ENCODE measurements around the gene PASK.

Gene PASK

GRCh38 chr2:241126201-241126611, 23.1 kb downstream of the PASK start:
- in situ Hi-C loops (cut with HindIII; ENCODE audit: low pct_unique_long_range_greater_than_20kb, low sequenced_read_pairs) = no loop called here
- no peak for DNase-seq (ENCODE audit: low read depth in 1 of 2, low spot score in 1 of 2)
- no peak for TF ChIP-seq JUND (IDR thresholded peaks at IDR 0.05; ENCODE audit: low read depth)

DNA sequence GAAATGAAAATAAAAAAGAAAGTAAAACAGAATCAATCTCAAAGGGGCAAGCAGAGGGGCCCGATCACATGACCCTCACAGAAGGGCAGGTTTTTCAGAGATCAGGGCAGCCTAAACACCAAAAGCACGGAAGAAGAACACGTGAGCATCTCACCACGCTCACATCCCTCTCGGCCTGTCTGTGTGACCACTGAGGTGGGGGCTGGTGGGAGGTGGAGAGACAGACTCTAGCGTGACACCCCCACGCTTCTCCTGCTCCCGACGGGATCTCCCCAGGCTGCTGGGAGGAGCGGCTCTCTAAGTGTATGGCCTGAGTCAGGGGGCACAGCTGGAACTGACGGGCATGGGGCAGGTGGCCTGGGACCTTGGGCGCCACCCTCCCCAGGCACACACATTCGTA, 23.6 kb downstream of the PASK start:
- in situ Hi-C loops (cut with HindIII; ENCODE audit: low pct_unique_long_range_greater_than_20kb, low sequenced_read_pairs) = no loop called here
- TF ChIP-seq JUND (IDR thresholded peaks at IDR 0.05; ENCODE audit: low read depth) = no peak
- no peak for DNase-seq (ENCODE audit: low read depth in 1 of 2, low spot score in 1 of 2)

- in situ Hi-C loops (cut with HindIII; ENCODE audit: low pct_unique_long_range_greater_than_20kb, low sequenced_read_pairs) = no loop called here
- TF ChIP-seq JUND (IDR thresholded peaks at IDR 0.05; ENCODE audit: low read depth) = no peak
- no peak for DNase-seq (ENCODE audit: low read depth in 1 of 2, low spot score in 1 of 2)
Observed at GRCh38 chr2:241123816-241124536, 25.3 kb downstream of the PASK start.

DNA sequence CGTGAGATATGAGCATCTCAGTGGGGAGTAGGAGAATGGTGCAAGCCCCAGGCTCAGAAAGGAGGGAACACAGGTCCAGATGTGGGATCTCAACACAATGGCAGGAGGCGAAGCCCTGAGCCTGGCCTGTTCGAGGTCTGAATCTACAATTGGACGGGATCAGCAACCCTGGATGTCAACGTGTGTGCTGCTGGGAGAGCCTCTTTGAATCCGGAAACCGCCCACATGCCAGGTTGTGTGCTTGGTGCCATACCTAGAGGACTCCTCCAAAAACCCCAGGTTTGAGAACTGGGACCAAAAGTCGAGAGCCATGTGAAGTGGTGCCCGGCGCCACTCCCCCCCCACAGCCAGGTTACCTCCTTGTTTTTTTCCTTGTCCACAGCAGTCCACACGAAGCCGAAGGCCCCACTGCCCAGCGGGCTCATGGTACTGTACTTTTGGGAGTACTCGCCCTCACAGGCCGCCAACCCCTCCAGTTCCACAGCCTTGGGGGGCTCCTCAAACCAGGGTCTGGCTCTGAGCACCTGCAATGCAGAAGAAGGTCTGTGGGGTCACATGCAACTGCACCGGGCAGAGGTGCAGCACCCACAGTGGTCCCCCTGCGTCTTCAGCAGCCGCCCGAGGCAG, 26.8 kb downstream of the PASK start:
- no peak for TF ChIP-seq JUND (IDR thresholded peaks at IDR 0.05; ENCODE audit: low read depth)
- in situ Hi-C loops (cut with HindIII; ENCODE audit: low pct_unique_long_range_greater_than_20kb, low sequenced_read_pairs) = no loop called here

DNA sequence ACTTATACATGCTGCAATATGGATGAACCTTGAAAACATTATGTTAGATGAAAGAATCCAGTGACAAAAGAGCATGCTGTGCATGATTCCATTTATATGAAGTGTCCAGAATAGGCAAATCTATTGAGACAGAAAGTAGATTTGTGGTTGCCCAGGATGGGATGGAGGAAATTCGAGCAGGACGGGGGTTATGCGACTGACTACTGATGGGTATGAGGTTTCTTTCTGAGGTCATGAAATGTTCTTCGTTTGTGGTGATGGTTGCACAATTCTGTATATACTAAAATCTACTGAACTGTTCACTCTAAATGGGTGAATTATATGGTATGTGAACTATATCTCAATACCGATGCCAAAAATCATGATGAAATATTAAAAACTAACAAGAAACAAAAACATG, 28.3 kb downstream of the PASK start:
- in situ Hi-C loops (cut with HindIII; ENCODE audit: low pct_unique_long_range_greater_than_20kb, low sequenced_read_pairs) = no loop called here
- no peak for DNase-seq (ENCODE audit: low read depth in 1 of 2, low spot score in 1 of 2)

More for the DNA sequence above, 26.8 kb downstream of the PASK start:
- no peak for DNase-seq (ENCODE audit: low read depth in 1 of 2, low spot score in 1 of 2)

GRCh38 chr2:241120440-241120839, 28.8 kb downstream of the PASK start:
- DNase-seq (ENCODE audit: low read depth in 1 of 2, low spot score in 1 of 2) = no peak
- in situ Hi-C loops (cut with HindIII; ENCODE audit: low pct_unique_long_range_greater_than_20kb, low sequenced_read_pairs) = no loop called here
- TF ChIP-seq JUND (IDR thresholded peaks at IDR 0.05; ENCODE audit: low read depth) = no peak

More for the DNA sequence above, 28.3 kb downstream of the PASK start:
- TF ChIP-seq JUND (IDR thresholded peaks at IDR 0.05; ENCODE audit: low read depth) = no peak

GRCh38 chr2:241118737-241119505, 30.4 kb downstream of the PASK start:
- no peak for DNase-seq (ENCODE audit: low read depth in 1 of 2, low spot score in 1 of 2)
- TF ChIP-seq JUND (IDR thresholded peaks at IDR 0.05; ENCODE audit: low read depth) = no peak
- in situ Hi-C loops (cut with HindIII; ENCODE audit: low pct_unique_long_range_greater_than_20kb, low sequenced_read_pairs) = no loop called here

- no peak for TF ChIP-seq JUND (IDR thresholded peaks at IDR 0.05; ENCODE audit: low read depth)
- no peak for DNase-seq (ENCODE audit: low read depth in 1 of 2, low spot score in 1 of 2)
- in situ Hi-C loops (cut with HindIII; ENCODE audit: low pct_unique_long_range_greater_than_20kb, low sequenced_read_pairs) = no loop called here
Observed at GRCh38 chr2:241116606-241117560, 32.4 kb downstream of the PASK start.

GRCh38 chr2:241115361-241115760, 33.9 kb downstream of the PASK start:
- TF ChIP-seq JUND (IDR thresholded peaks at IDR 0.05; ENCODE audit: low read depth) = no peak
- no peak for DNase-seq (ENCODE audit: low read depth in 1 of 2, low spot score in 1 of 2)
- in situ Hi-C loops (cut with HindIII; ENCODE audit: low pct_unique_long_range_greater_than_20kb, low sequenced_read_pairs) = no loop called here

DNA sequence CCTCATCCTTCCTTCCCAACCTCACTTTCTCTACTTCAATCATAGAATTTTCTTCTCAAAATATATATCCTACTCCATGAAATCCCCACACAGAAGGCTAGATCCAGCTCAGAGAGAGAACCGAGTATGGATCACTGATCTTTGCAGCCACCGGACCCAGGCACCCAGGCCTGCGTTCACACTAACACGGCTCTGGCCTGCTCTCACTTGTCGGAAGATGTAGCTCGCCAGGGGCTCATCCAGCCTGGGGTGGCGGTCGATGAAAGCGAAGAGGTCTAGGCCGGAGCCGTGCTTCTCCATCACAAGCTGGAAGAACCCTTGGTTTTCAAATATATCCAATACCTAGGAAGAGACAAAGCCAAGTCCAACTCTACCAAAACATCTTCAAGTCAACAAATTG, 34.4 kb downstream of the PASK start:
- no peak for DNase-seq (ENCODE audit: low read depth in 1 of 2, low spot score in 1 of 2)
- no peak for TF ChIP-seq JUND (IDR thresholded peaks at IDR 0.05; ENCODE audit: low read depth)
- in situ Hi-C loops (cut with HindIII; ENCODE audit: low pct_unique_long_range_greater_than_20kb, low sequenced_read_pairs) = no loop called here

DNA sequence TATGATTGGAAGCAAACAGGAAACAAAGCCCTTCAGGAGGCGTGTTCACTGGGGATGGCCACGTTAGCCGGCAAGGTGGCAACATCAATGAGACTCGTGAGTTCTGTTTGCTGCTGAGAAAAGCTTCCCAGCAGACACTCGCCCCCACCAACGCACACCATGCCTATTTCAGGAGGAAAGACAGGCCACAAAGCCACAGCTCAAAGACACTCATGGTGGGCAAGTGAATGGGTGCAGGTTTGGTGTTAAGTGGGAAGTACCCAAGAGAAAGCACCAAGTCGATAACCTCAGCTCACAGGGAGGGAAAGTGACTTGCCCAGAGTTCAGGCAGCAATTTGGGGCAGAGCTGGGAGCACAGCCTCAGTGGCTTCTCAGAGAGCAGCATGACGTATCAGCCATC, 36.7 kb downstream of the PASK start:
- in situ Hi-C loops (cut with HindIII; ENCODE audit: low pct_unique_long_range_greater_than_20kb, low sequenced_read_pairs) = no loop called here

DNA sequence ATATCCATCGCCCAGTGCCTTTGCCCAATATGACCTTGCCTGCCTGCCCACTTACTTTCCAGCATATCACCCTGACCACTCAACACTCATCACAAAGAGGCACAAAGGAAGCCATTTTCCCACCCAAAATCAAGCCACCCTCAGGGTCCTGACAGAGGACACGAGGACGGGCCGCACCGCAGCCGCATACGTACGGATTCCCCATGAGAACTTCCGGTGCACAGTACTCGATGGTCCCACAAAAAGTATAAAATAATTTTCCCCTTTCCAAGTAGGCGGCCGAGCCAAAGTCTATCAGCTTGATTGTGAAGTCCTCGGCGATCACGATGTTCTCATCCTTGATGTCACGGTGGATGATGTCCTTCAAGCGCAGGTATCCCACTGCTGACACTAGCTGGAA, 37.2 kb downstream of the PASK start:
- no peak for DNase-seq (ENCODE audit: low read depth in 1 of 2, low spot score in 1 of 2)
- TF ChIP-seq JUND (IDR thresholded peaks at IDR 0.05; ENCODE audit: low read depth) = no peak
- in situ Hi-C loops (cut with HindIII; ENCODE audit: low pct_unique_long_range_greater_than_20kb, low sequenced_read_pairs) = no loop called here

More for the DNA sequence above, 36.7 kb downstream of the PASK start:
- no peak for TF ChIP-seq JUND (IDR thresholded peaks at IDR 0.05; ENCODE audit: low read depth)
- no peak for DNase-seq (ENCODE audit: low read depth in 1 of 2, low spot score in 1 of 2)

All from T47D (cell line).